Posterior vena cava (tissue), 2 donors: ENCODE data around the gene DLG1. TPM values are rescaled to one million over a fixed set of nuclear protein-coding genes. Genes with fewer than 3 reads are reported as not detected.
"Not testable (repeated sequence)": the region's sequence is repeated elsewhere in the genome, so short reads cannot be mapped to it uniquely, and the experiment has no call there.

Source experiments
- DNase-seq: peaks from one replicate; pipeline ENCODE4 v3.0.0-alpha.2; 2020; ENCODE audit warnings: low spot score
- intact Hi-C, 2 donors: fragments of 100-400 bp; cut with DNase I; formaldehyde crosslinking; loops; one replicate each; pipeline versions ENCODE4 v1.14.1 to v1.14.2; 2022 to 2023
- total RNA-seq, 2 donors: library from RNA; stranded (reverse); fragmentation: NEBNext Ultra II Directional; extraction: Animal tissue kit (Norgen Biotek cat#: 25700); gene quantifications; one replicate each; pipeline ENCODE4 v1.2.1, GENCODE V29; 2021
- donor health status: DM: yes; HTN: yes; CAD: no.
- donor health status: DM: yes; HTN: yes; CAD: no.

Gene DLG1
- total RNA-seq, 2 donors from 2014 or later, result 67.9 to 70.3 TPM

GRCh38 chr3:197227780-197228574 is 70.4 kb downstream of the DLG1 start:
- intact Hi-C loops, result no loop called here

GRCh38 chr3:197226179-197226578 is 72.2 kb downstream of the DLG1 start:
- DNase-seq, result no peak
- intact Hi-C loops, result no loop called here

More at GRCh38 chr3:197227780-197228574, 70.4 kb downstream of the DLG1 start:
- no peak for DNase-seq

GRCh38 chr3:197225579-197225978 is 72.8 kb downstream of the DLG1 start:
- no peak for DNase-seq
- intact Hi-C loops, result no loop called here

- no peak for DNase-seq
- intact Hi-C loops, result no loop called here
Measured at GRCh38 chr3:197224034-197224444, 74.4 kb downstream of the DLG1 start.

- intact Hi-C loops, result no loop called here
Measured at GRCh38 chr3:197222937-197223370, 75.5 kb downstream of the DLG1 start.

GRCh38 chr3:197219619-197220018 is 78.8 kb downstream of the DLG1 start:
- intact Hi-C loops, result no loop called here
- DNase-seq, result no peak

More at GRCh38 chr3:197222937-197223370, 75.5 kb downstream of the DLG1 start:
- no peak for DNase-seq

GRCh38 chr3:197218210-197218609 is 80.2 kb downstream of the DLG1 start:
- no peak for DNase-seq
- intact Hi-C loops, result no loop called here

GRCh38 chr3:197216914-197217313 is 81.5 kb downstream of the DLG1 start:
- intact Hi-C loops, result no loop called here
- DNase-seq, result no peak

GRCh38 chr3:197216169-197216860 is 82.1 kb downstream of the DLG1 start:
- DNase-seq, result no peak
- intact Hi-C loops, result no loop called here

GRCh38 chr3:197212290-197212689 is 86.1 kb downstream of the DLG1 start:
- intact Hi-C loops, result no loop called here
- no peak for DNase-seq

GRCh38 chr3:197211698-197212097 is 86.7 kb downstream of the DLG1 start:
- intact Hi-C loops, DNase-seq: not testable (repeated sequence)

- no peak for DNase-seq
- intact Hi-C loops, result no loop called here
Measured at GRCh38 chr3:197209366-197210260, 88.8 kb downstream of the DLG1 start.

- intact Hi-C loops, result no loop called here
- DNase-seq, result no peak
Measured at GRCh38 chr3:197206913-197207312, 91.5 kb downstream of the DLG1 start.

GRCh38 chr3:197205675-197206074 is 92.7 kb downstream of the DLG1 start:
- intact Hi-C loops, result no loop called here
- DNase-seq, result no peak

GRCh38 chr3:197205265-197205664 is 93.1 kb downstream of the DLG1 start:
- intact Hi-C loops, result no loop called here
- DNase-seq, result no peak

- no peak for DNase-seq
- intact Hi-C loops, result no loop called here
Measured at GRCh38 chr3:197204736-197205135, 93.7 kb downstream of the DLG1 start.

- no peak for DNase-seq
- intact Hi-C loops, result no loop called here
Measured at GRCh38 chr3:197203714-197204146, 94.7 kb downstream of the DLG1 start.

GRCh38 chr3:197202694-197203093 is 95.7 kb downstream of the DLG1 start:
- no peak for DNase-seq
- intact Hi-C loops, result no loop called here

- DNase-seq, result no peak
- intact Hi-C loops, result no loop called here
Measured at GRCh38 chr3:197201791-197202452, 96.5 kb downstream of the DLG1 start.
